ENCODE measurements around the gene MCF2. TPM values are rescaled to one million over a fixed set of nuclear protein-coding genes. Genes with fewer than 3 reads are reported as not detected.

MCF2 gene
- total RNA-seq, 1 donor from 2014 or later: 0.66 TPM

DNA sequence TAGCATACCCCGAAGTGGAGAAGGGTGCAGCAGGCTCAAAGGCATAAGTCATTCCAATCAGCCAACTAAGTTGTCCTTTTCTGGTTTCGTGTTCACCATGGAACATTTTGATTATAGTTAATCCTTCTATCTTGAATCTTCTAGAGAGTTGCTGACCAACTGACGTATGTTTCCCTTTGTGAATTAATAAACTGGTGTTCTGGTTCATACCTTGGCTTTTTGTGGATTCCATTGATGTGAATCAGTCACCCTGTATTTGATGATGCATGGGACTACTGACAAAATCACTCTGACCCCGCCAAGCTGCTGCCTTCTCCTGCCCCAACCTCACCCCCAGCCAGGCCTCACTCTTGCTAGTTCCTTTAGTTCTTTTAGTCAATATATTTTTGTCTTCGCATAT, 144.7 kb downstream of the MCF2 start:
- Mint-ChIP-seq H3K27me3 (ENCODE audit: low read depth) (no peaks in the 10 kb centered on the region), H3K4me1 (ENCODE audit: low read depth) (no peaks in the 10 kb centered on the region), H3K36me3 (ENCODE audit: low read depth) (no peaks in the 10 kb centered on the region), H3K4me3 (ENCODE audit: low read depth) (no peak overlapping the region), H3K27ac (no peak overlapping the region), H3K9me3 (no peaks in the 10 kb centered on the region)
- intact Hi-C loops (cut with micrococcal nuclease): no loop called here
- DNase-seq (ENCODE audit: low spot score): no peak

DNA sequence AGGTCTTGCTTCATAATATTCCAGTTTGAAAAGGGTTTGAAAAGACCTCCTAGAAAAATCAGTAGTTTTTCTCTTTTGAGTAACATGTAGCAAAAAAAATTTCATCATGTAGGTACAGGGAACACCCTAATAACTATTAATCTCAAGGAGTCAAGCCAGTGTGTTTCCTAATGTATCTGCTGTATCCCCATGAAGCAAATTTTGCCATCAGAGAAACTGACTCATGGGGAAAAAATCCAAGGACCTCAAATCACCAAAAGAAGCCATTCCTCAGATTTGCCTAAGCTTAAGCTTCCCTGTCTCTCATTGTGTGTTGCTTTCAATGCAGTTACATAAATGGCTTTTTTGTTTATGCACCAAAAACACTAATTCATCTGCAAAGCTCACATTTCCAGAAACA, 147.7 kb downstream of the MCF2 start:
- intact Hi-C loops (cut with micrococcal nuclease): no loop called here
- no peak overlapping the region for H3K4me3 Mint-ChIP-seq (ENCODE audit: low read depth)
- H3K9me3 Mint-ChIP-seq: no peaks in the 10 kb centered on the region
- DNase-seq (ENCODE audit: low spot score): no peak
- H3K36me3 Mint-ChIP-seq (ENCODE audit: low read depth): no peaks in the 10 kb centered on the region
- H3K27me3 Mint-ChIP-seq (ENCODE audit: low read depth): no peaks in the 10 kb centered on the region
- H3K27ac Mint-ChIP-seq: no peak overlapping the region
- no peaks in the 10 kb centered on the region for H3K4me1 Mint-ChIP-seq (ENCODE audit: low read depth)

DNA sequence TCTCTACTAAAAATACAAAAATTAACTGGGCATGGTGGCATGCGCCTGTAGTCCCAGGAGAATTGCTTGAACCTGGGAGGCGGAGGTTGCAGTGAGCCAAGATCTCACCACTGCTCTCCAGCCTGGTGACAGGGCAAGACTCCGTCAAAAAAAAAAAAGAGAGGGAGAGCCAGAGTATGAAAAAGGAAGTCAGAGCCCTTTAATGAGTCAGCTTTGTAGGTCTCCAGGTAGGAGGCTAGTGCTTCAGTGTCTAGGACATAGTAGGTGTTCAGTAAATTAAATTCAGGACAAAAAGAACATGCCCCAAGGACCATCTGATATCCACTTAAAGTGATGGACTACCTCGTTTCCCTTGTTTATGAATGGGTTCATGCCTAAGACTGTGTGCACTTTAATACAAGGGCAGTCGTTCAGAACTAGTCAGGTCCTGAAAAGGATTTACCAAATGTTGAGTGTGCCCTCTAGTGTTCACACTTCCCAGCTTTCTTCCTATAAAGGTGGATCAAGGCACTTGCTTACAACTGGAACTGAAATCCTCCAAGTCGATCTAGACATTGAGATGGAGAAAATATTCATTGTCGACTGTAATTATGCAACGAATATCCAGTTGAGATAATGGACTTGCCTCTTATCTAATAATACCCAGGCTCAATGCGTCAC, 148.5 kb downstream of the MCF2 start:
- DNase-seq (ENCODE audit: low spot score): no peak
- intact Hi-C loops (cut with micrococcal nuclease): loop anchor here (10.0 kb wide), 1 partner anchor 205 kb away; no protein-coding TSS in a partner anchor
- Mint-ChIP-seq H3K4me1 (ENCODE audit: low read depth) (no peaks in the 10 kb centered on the region), H3K27ac (no peak overlapping the region), H3K36me3 (ENCODE audit: low read depth) (no peaks in the 10 kb centered on the region), H3K9me3 (no peaks in the 10 kb centered on the region), H3K4me3 (ENCODE audit: low read depth) (no peak overlapping the region), H3K27me3 (ENCODE audit: low read depth) (peaks cover 3% of the 10 kb centered on the region)

GRCh38 chrX:139554991-139555675, 152.8 kb downstream of the MCF2 start:
- H3K36me3 Mint-ChIP-seq (ENCODE audit: low read depth): no peaks in the 10 kb centered on the region
- no peak overlapping the region for H3K27ac Mint-ChIP-seq
- no peak overlapping the region for H3K4me3 Mint-ChIP-seq (ENCODE audit: low read depth)
- no peak for DNase-seq (ENCODE audit: low spot score)
- intact Hi-C loops (cut with micrococcal nuclease): loop anchor here (10.0 kb wide), 1 partner anchor 210 kb away; no protein-coding TSS in a partner anchor
- H3K27me3 Mint-ChIP-seq (ENCODE audit: low read depth): peaks cover 5% of the 10 kb centered on the region
- H3K9me3 Mint-ChIP-seq: no peaks in the 10 kb centered on the region
- H3K4me1 Mint-ChIP-seq (ENCODE audit: low read depth): peaks cover 4% of the 10 kb centered on the region

GRCh38 chrX:139554376-139554775, 153.6 kb downstream of the MCF2 start:
- DNase-seq (ENCODE audit: low spot score): no peak
- no peak overlapping the region for H3K4me3 Mint-ChIP-seq (ENCODE audit: low read depth)
- intact Hi-C loops (cut with micrococcal nuclease): loop anchor here (10.0 kb wide), 1 partner anchor 210 kb away; no protein-coding TSS in a partner anchor
- peaks cover 4% of the 10 kb centered on the region for H3K4me1 Mint-ChIP-seq (ENCODE audit: low read depth)
- peaks cover 5% of the 10 kb centered on the region for H3K27me3 Mint-ChIP-seq (ENCODE audit: low read depth)
- H3K36me3 Mint-ChIP-seq (ENCODE audit: low read depth): no peaks in the 10 kb centered on the region
- no peak overlapping the region for H3K27ac Mint-ChIP-seq
- no peaks in the 10 kb centered on the region for H3K9me3 Mint-ChIP-seq

DNA sequence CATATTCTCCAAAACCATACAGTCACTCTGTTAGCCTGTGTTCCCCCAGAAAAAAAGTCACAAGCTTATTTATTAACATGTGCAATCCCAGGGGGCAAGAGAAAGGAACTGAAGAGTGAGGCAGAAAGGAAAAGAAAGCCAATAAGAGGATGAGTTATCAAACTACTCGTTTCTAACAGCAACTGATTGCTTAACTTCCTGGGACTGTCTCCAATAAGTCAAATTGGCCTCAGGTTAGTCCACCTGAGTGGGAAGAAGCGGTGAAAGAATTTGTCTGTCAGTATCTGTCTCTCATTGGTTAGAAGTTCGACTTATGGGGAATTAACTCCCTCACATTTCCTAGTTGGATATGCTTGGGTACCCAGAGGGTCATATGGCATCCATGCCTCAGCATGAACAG, 163.4 kb downstream of the MCF2 start:
- Mint-ChIP-seq H3K4me3 (ENCODE audit: low read depth) (no peak overlapping the region), H3K27me3 (ENCODE audit: low read depth) (no peaks in the 10 kb centered on the region), H3K36me3 (ENCODE audit: low read depth) (no peaks in the 10 kb centered on the region), H3K27ac (no peak overlapping the region), H3K4me1 (ENCODE audit: low read depth) (no peaks in the 10 kb centered on the region), H3K9me3 (no peaks in the 10 kb centered on the region)
- intact Hi-C loops (cut with micrococcal nuclease): no loop called here
- no peak for DNase-seq (ENCODE audit: low spot score)

DNA sequence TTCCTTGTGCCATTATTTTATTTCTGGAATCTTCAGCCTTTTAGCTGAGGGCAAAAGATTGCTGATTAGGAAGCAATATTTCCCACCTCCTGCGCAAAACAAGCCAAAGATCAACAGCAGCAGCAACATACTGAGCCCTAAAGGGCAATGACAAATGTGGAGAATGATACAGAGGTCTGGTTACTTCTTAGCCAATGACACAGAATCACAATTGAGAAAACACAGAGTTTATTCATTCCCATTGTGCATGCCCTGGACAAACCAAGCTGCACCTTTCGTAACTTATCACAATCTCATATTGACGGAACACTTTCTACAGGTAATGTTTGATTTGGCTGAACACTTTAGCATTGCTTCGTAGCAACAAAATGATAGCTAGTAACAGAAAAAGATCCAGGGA, 164.0 kb downstream of the MCF2 start:
- Mint-ChIP-seq H3K27me3 (ENCODE audit: low read depth) (no peaks in the 10 kb centered on the region), H3K27ac (no peak overlapping the region), H3K4me3 (ENCODE audit: low read depth) (no peak overlapping the region), H3K36me3 (ENCODE audit: low read depth) (no peaks in the 10 kb centered on the region), H3K4me1 (ENCODE audit: low read depth) (no peaks in the 10 kb centered on the region), H3K9me3 (no peaks in the 10 kb centered on the region)
- DNase-seq (ENCODE audit: low spot score): no peak
- intact Hi-C loops (cut with micrococcal nuclease): no loop called here

- Mint-ChIP-seq H3K36me3 (ENCODE audit: low read depth) (no peaks in the 10 kb centered on the region), H3K9me3 (no peaks in the 10 kb centered on the region), H3K27ac (no peak overlapping the region), H3K27me3 (ENCODE audit: low read depth) (no peaks in the 10 kb centered on the region), H3K4me3 (ENCODE audit: low read depth) (no peak overlapping the region), H3K4me1 (ENCODE audit: low read depth) (no peaks in the 10 kb centered on the region)
- no peak for DNase-seq (ENCODE audit: low spot score)
- intact Hi-C loops (cut with micrococcal nuclease): no loop called here
Measured at GRCh38 chrX:139542652-139543051, 165.3 kb downstream of the MCF2 start.

DNA sequence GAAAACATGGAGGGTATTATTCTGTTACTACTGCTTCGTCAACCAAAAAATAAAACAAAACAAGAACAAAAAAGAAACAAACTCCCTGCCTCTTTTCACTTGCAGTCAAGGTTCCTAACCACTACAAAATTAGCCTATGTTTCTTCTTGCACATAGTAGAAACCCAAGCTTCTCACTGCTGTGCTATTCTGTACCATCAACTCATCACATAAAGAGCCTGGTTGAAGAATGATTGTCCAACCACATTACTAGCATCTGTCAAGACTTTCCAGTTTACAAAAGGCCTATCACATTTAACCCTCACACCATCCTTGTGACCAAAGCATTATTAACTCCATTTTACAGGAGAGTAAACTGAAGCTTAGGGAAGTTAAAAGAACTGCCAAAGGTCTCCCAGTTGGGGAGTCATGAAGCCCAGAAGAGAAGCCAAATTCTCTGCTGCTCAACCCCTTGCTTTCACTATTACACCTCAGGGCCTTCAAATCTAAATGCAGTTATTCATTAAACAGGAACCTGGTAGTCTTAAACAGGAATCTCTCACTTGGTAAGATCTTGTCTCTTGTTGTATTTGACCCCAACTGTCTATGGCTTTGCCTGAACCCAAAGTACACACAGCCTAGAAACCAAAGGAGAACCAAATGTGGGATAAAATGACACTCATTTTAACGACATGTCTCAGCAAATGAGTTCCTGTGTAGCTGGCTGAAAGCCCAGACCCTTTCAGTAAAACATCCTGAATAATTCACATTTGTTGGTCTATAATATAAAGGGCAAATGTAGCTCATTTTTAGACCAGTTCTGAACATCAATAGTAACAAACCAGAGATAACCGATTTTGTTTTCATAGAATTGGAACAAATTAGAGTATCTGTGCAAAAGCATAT, 168.8 kb downstream of the MCF2 start:
- no peak overlapping the region for H3K27ac Mint-ChIP-seq
- no peaks in the 10 kb centered on the region for H3K9me3 Mint-ChIP-seq
- H3K4me1 Mint-ChIP-seq (ENCODE audit: low read depth): no peaks in the 10 kb centered on the region
- no peaks in the 10 kb centered on the region for H3K36me3 Mint-ChIP-seq (ENCODE audit: low read depth)
- H3K4me3 Mint-ChIP-seq (ENCODE audit: low read depth): no peak overlapping the region
- DNase-seq (ENCODE audit: low spot score): no peak
- no peaks in the 10 kb centered on the region for H3K27me3 Mint-ChIP-seq (ENCODE audit: low read depth)
- intact Hi-C loops (cut with micrococcal nuclease): no loop called here

DNA sequence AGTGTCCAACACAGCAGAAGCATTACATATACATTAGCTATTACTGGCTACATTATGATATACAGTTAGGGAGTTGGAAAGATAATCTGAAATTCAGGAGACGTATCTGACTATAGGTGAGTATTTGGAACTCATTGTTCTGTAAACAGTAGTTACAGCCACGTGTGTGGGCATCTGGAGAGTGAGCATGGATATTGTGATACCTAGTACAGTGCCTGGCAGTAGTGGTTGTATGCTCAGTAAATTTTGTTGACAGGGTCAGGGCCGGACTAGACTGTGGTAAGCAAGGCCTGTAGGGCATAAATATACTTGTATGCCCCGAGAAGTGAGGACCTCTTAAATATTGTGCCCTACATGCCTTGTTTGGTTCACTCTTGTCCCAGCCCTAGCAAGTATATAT, 174.5 kb downstream of the MCF2 start:
- Mint-ChIP-seq H3K4me3 (ENCODE audit: low read depth) (no peak overlapping the region), H3K4me1 (ENCODE audit: low read depth) (no peaks in the 10 kb centered on the region), H3K27me3 (ENCODE audit: low read depth) (no peaks in the 10 kb centered on the region), H3K36me3 (ENCODE audit: low read depth) (no peaks in the 10 kb centered on the region), H3K27ac (no peak overlapping the region), H3K9me3 (no peaks in the 10 kb centered on the region)
- no peak for DNase-seq (ENCODE audit: low spot score)
- intact Hi-C loops (cut with micrococcal nuclease): no loop called here

GRCh38 chrX:139532834-139533233, 175.1 kb downstream of the MCF2 start:
- intact Hi-C loops (cut with micrococcal nuclease): no loop called here
- Mint-ChIP-seq H3K9me3 (no peaks in the 10 kb centered on the region), H3K4me1 (ENCODE audit: low read depth) (no peaks in the 10 kb centered on the region), H3K27ac (no peak overlapping the region), H3K27me3 (ENCODE audit: low read depth) (no peaks in the 10 kb centered on the region), H3K4me3 (ENCODE audit: low read depth) (no peak overlapping the region), H3K36me3 (ENCODE audit: low read depth) (no peaks in the 10 kb centered on the region)
- DNase-seq (ENCODE audit: low spot score): no peak
